IPS DF 4.7 (cell line): Measurements from ENCODE around the gene PRKN.

Source experiments
- DNase-seq: peaks from one replicate; pipeline ENCODE4 v3.0.0-alpha.2; 2013; ENCODE audit warnings: low spot score; ENCODE audit errors: extremely low read depth

Gene PRKN

DNA sequence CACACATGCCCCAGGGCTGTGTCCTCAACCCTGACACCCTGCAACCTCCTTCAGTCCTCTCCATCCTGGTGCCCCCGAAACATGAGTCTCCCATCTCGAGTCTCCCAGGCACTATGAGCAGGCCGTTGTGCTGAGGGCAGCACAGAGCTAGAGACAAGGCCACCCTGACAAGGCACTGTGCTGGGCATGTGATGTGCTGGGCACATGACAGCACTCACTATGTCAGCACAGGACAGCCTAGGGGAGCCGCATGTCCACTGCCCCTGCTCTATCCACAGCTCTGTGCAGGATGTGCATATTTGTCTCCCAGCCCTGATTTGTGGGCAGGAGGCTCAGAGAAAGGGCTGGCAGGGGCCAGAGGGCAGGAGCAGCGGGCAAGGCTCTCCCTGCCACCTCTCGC is 1091.6 kb downstream of the PRKN start:
- DNase-seq = no peak

DNA sequence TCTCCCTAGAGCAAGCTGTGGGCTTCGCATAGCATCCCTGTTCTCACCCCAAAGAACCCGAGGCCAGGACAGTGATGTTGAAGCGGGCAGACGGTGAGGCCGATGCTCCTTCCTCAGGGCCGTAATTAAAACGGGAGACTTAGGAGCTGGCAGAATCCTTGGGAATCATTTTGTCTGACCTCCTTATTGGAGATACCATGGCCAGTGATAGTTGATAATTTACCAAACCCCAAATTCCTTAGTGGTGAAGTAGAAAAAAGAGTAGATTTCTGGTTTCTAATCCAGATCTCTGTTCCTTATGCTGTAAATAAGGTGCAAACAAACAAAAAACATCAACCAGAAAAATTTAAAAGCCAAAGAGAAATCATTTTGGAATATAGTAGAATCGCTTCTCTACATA is 1092.7 kb downstream of the PRKN start:
- no peak for DNase-seq

GRCh38 chr6:161631676-161632194 is 1095.8 kb downstream of the PRKN start:
- no peak for DNase-seq

GRCh38 chr6:161630674-161631073 is 1096.9 kb downstream of the PRKN start:
- no peak for DNase-seq

GRCh38 chr6:161626132-161626676 is 1101.4 kb downstream of the PRKN start:
- no peak for DNase-seq

- no peak for DNase-seq
These were observed 1103.5 kb downstream of the PRKN start for GRCh38 chr6:161624111-161624510.

DNA sequence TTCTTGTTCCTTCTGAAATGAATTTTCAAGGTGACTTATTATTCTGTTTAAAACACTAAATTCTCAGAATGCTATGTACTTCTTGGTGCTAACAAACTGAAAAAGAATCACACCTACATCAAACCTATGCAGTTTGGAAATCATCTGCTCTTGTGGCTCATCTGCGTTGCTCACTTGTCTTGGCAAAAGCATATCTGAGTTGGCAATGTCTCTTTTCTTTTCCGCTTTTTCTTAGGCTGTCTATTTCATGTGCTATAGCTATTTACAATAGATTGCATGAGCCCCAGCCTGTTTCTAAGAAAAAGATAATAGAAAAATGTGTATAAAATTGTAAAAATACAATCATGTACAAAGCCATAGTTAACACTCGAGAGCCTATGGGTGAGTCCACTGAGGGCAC is 1104.8 kb downstream of the PRKN start:
- DNase-seq = no peak

DNA sequence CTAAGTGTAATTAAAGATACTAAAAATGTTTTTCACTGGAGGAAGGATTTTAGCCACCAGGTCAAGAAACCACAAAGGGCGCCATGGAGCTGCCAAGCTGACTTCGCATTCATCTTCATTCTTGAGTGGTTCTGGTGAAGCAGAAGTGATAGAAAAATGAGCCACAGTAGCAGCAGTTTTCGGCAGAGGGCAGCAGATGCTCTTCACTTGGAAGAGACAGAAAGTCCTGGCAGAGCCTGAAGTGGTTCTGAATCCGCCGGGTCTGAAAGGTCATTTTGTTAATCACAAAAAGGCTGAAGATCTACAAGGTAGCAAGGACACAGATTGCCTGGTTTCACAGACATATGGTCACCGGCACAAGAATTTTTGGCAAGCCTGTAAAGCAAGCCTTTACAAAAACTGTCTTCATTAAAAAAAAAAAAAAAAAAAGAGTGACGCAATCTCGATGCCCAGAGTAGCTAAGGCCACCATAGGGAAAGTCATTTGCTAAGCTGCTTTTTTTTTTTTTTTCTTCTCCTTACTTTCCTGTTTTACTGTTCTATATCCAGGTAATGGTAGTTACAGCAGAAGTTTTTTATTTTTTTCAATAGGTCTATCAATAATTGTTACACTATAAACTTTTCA is 1108.6 kb downstream of the PRKN start:
- peak; percentile 38 for DNase-seq

GRCh38 chr6:161613711-161614110 is 1113.9 kb downstream of the PRKN start:
- no peak for DNase-seq

GRCh38 chr6:161608771-161609170 is 1118.8 kb downstream of the PRKN start:
- DNase-seq = no peak

- DNase-seq = no peak
These were observed 1119.8 kb downstream of the PRKN start for GRCh38 chr6:161607696-161608297.

DNA sequence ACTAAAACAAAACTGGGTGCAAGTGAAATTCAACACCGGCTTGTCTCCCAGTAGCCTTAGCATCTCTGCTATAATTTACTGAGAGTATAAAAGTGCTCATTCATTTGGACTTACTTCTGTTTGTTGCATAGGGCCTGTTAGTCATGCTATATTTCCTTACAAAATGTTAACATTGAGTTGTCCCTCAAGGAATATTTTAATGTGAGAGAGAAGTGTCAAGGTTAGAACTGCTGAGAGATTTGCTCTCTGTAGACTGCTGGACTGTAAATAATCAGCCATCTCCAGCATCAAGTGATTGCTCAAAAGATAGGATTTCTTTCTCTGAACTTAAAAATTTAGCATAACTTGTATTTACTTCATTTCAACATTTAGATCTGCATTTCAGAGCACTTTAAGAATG is 1125.2 kb downstream of the PRKN start:
- no peak for DNase-seq

GRCh38 chr6:161598896-161599295 is 1128.7 kb downstream of the PRKN start:
- DNase-seq = no peak

- no peak for DNase-seq
These were observed 1130.6 kb downstream of the PRKN start for GRCh38 chr6:161596807-161597520.

GRCh38 chr6:161594412-161594811 is 1133.2 kb downstream of the PRKN start:
- no peak for DNase-seq

GRCh38 chr6:161590961-161591627 is 1136.5 kb downstream of the PRKN start:
- DNase-seq = no peak

- no peak for DNase-seq
These were observed 1140.7 kb downstream of the PRKN start for GRCh38 chr6:161586887-161587286.

DNA sequence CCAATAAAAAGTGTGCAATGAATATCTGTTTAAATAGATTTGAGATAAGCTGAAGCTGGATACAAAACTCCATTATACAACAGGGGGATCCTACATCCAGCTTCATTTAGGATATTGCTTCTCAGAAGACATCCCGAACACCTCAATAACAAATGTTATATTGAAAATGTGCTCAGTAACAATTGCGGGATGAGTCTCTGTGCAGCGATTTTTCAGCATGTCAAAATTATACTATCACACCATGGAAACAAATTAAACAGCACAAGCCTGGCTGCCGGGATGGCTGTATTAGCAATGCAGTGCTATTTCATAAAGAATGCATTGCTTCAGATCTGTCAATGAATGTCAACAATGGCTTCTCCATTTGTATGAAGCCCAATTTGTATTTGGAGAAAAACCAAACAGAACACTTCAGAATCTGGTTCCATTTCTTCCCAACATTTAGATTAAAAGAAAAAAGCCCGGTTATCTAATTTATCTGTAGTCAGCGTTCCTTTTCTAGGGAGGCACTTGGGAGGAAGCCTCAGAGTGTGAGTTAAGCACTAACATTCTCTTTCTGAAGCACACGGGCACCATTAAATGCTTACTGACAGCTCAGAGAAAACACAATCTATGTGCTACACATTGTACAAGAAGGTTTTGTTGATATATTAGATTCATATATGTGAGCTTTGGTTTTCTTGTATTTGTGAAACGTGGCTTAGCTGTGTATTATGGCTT is 1142.8 kb downstream of the PRKN start:
- no peak for DNase-seq

GRCh38 chr6:161584051-161584450 is 1143.5 kb downstream of the PRKN start:
- no peak for DNase-seq

- no peak for DNase-seq
These were observed 1144.0 kb downstream of the PRKN start for GRCh38 chr6:161583584-161583983.

DNA sequence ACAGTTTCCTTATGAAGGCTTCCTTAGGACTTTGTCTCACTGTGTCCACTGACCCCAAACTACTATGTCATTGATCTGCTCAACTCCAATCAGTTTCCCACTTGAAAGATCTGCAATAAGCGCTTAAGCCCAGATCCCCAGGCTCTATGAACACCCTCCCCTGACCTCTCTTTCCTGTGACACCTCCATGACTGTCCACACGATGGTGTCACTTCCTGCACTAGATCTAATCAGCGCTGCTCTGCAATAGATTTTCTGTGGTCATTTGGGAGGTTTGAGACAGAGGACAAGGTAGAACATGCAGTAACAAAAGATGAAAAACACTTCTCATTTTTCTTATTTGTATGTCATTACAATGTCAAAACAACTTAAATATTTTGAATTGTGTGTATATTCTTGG is 1149.1 kb downstream of the PRKN start:
- DNase-seq = no peak
